HG03196 (cell line): ENCODE data around the gene C6.
"Not testable (repeated sequence)": the region's sequence is repeated elsewhere in the genome, so short reads cannot be mapped to it uniquely, and the experiment has no call there.

Experiments
- ATAC-seq: cut with Tn5 transposase; IDR thresholded peaks from one replicate; pipeline ENCODE4 v1.9.1; 2021; ENCODE audit not compliant: unreplicated experiment

Gene C6

GRCh38 chr5:41213340-41213739, at the start of gene C6:
TSS of gene C6 (minus strand) at chr5:41213532. CDS start at chr5:41203230, 10,302 bp downstream.
- no peak for ATAC-seq

GRCh38 chr5:41256400-41256799, 43.1 kb upstream of the C6 start:
- no peak for ATAC-seq

GRCh38 chr5:41253109-41253508, 39.8 kb upstream of the C6 start:
- no peak for ATAC-seq

GRCh38 chr5:41252036-41252435, 38.7 kb upstream of the C6 start:
- no peak for ATAC-seq

- no peak for ATAC-seq
These were observed 37.1 kb upstream of the C6 start for GRCh38 chr5:41250351-41250987.

- ATAC-seq = no peak
These were observed 33.8 kb upstream of the C6 start for GRCh38 chr5:41247135-41247534.

GRCh38 chr5:41246376-41246775, 33.0 kb upstream of the C6 start:
- ATAC-seq = no peak

- no peak for ATAC-seq
These were observed 30.2 kb upstream of the C6 start for GRCh38 chr5:41243558-41243957.

- no peak for ATAC-seq
These were observed 27.7 kb upstream of the C6 start for GRCh38 chr5:41240985-41241384.

- no peak for ATAC-seq
These were observed 27.1 kb upstream of the C6 start for GRCh38 chr5:41240390-41240789.

- ATAC-seq = no peak
These were observed 21.1 kb upstream of the C6 start for GRCh38 chr5:41234475-41234874.

- no peak for ATAC-seq
These were observed 19.5 kb upstream of the C6 start for GRCh38 chr5:41232797-41233196.

GRCh38 chr5:41230276-41230675, 16.9 kb upstream of the C6 start:
- not testable (repeated sequence) for ATAC-seq

- ATAC-seq = no peak
These were observed 10.6 kb upstream of the C6 start for GRCh38 chr5:41223962-41224361.

GRCh38 chr5:41219658-41220269, 6.4 kb upstream of the C6 start:
- no peak for ATAC-seq

GRCh38 chr5:41218929-41219657, 5.8 kb upstream of the C6 start:
- ATAC-seq = no peak

- no peak for ATAC-seq
These were observed 850 bp upstream of the C6 start for GRCh38 chr5:41214182-41214581.

GRCh38 chr5:41212935-41213334, 397 bp downstream of the C6 start:
- no peak for ATAC-seq

GRCh38 chr5:41211417-41211816, 1.9 kb downstream of the C6 start:
- no peak for ATAC-seq

GRCh38 chr5:41205475-41205874, 7.9 kb downstream of the C6 start:
- not testable (repeated sequence) for ATAC-seq

GRCh38 chr5:41203033-41203432, 10.3 kb downstream of the C6 start:
- ATAC-seq = no peak

- no peak for ATAC-seq
These were observed 12.1 kb downstream of the C6 start for GRCh38 chr5:41201082-41201772.
